ENCODE data around the gene TIMM22.

- TF ChIP-seq YY1 (IDR thresholded peaks at IDR 0.05; ENCODE audit: insufficient read depth, insufficient read length) (no peak), ZNF274 (IDR thresholded peaks at IDR 0.05; ENCODE audit: low read depth, low read length) (no peak), SUZ12 (IDR thresholded peaks at IDR 0.05; ENCODE audit: extremely low read depth, insufficient read depth, insufficient read length) (no peak)
These were observed 26.6 kb upstream of the TIMM22 start for GRCh38 chr17:970364-970763.

Data from NT2/D1 (cell line).